Colonic mucosa (tissue), 4 donors: ENCODE results near the gene UGT1A10. TPM values are rescaled to one million over a fixed set of nuclear protein-coding genes. Genes with fewer than 3 reads are reported as not detected.
A peak's percentile ranks its signal among the peaks of the same experiment; 100 is the strongest.

ENCODE experiments used
- DNase-seq: peaks from one replicate; pipeline ENCODE4 v3.0.0-alpha.2; 2020
- H3K27ac ChIP-seq: fragments of 200-600 bp; one replicate; pipeline ENCODE4 v1.8.0; 2021
- H3K27me3 ChIP-seq: fragments of 200-600 bp; one replicate; pipeline ENCODE4 v1.8.0; 2021
- H3K36me3 ChIP-seq: fragments of 200-600 bp; one replicate; pipeline ENCODE4 v1.8.0; 2021
- H3K4me1 ChIP-seq: fragments of 200-600 bp; one replicate; pipeline ENCODE4 v1.8.0; 2021; ENCODE audit warnings: mild to moderate bottlenecking
- H3K4me3 ChIP-seq: fragments of 200-600 bp; one replicate; pipeline ENCODE4 v1.8.0; 2021
- H3K9ac ChIP-seq, 2 donors: one replicate each; pipeline ENCODE4 v1.7.0; 2013; ENCODE audit warnings: control low read depth in 2 of 2, low read depth in 2 of 2, low read length in 2 of 2
- H3K9me3 ChIP-seq: fragments of 200-600 bp; one replicate; pipeline ENCODE4 v1.8.0; 2021
- CTCF ChIP-seq: fragments of 200-600 bp; IDR thresholded peaks from one replicate; pipeline ENCODE4 v1.8.0; 2022; ENCODE audit warnings: antibody characterized with exemption, mild to moderate bottlenecking
- intact Hi-C: fragments of 100-400 bp; cut with DNase I; formaldehyde crosslinking; loops from one replicate; pipeline ENCODE4 v1.14.1; 2022
- total RNA-seq, 2 donors: library from RNA; stranded (reverse); fragmentation: NEBNext Ultra II Directional in 1 of 2; extraction: Animal tissue kit (Norgen Biotek cat#: 25700) in 1 of 2; gene quantifications; one replicate each; pipeline ENCODE4 v1.2.1, GENCODE V29; 2021
- donor health status: healthy.
- donor health status: DM: no; HTN: no; CAD: no.
- donor health status: DM: no; HTN: no; CAD: no.

Gene UGT1A10
- total RNA-seq, 2 donors from 2014 or later, result 45.2 to 82.9 TPM

- no peaks in the 10 kb centered on the region for H3K36me3 ChIP-seq
- intact Hi-C loops, result no loop called here
- H3K9ac ChIP-seq, result no peak overlapping the region
- no peaks in the 10 kb centered on the region for H3K9me3 ChIP-seq
- no peak overlapping the region for H3K27ac ChIP-seq
- no peak for DNase-seq
- no peak overlapping the region for H3K4me3 ChIP-seq
- TF ChIP-seq CTCF, result no peak
- H3K4me1 ChIP-seq, result no peaks in the 10 kb centered on the region
- H3K27me3 ChIP-seq, result no peaks in the 10 kb centered on the region
These were observed 137.6 kb downstream of the UGT1A10 start for GRCh38 chr2:233773854-233774253.

GRCh38 chr2:233775414-233775813, 139.2 kb downstream of the UGT1A10 start:
- Histone ChIP-seq H3K9ac (no peak overlapping the region), H3K27me3 (no peaks in the 10 kb centered on the region), H3K27ac (no peak overlapping the region), H3K36me3 (no peaks in the 10 kb centered on the region), H3K9me3 (no peaks in the 10 kb centered on the region), H3K4me1 (no peaks in the 10 kb centered on the region), H3K4me3 (no peak overlapping the region)
- DNase-seq, result no peak
- TF ChIP-seq CTCF, result no peak
- intact Hi-C loops, result no loop called here

DNA sequence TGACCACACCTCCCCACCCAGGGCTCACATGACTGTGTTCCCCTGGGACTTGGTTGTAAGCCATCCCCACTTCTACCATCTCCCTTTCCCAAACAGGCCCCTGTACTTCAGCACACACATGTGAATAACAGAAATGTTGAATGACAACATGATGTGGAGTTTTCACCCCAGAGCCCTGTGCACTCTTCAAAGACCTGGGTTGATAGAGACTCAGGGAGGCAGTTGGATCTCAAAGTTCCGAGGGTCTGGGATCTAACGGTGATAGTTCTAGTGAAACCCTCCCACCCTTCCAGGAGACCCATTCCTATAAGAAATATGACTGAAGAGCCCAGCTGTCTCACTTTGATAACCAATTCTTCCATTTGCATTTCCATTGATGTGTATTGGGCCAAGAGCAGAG, 141.8 kb downstream of the UGT1A10 start, which contains the start of gene MROH2A:
MROH2A (plus strand) TSS at position 301 of the 400 bp plus-strand sequence. CDS start 1,029 bp downstream, outside the sequence.
- Histone ChIP-seq H3K27ac (no peak within 1 kb of the TSS), H3K27me3 (no peaks in the 10 kb centered on the region), H3K36me3 (no peaks in the 10 kb centered on the region), H3K4me3 (no peak within 1 kb of the TSS), H3K9me3 (no peaks in the 10 kb centered on the region), H3K4me1 (no peaks in the 10 kb centered on the region), H3K9ac (no peak within 1 kb of the TSS)
- TF ChIP-seq CTCF, result no peak
- no peak for DNase-seq
- intact Hi-C loops, result no loop called here

DNA sequence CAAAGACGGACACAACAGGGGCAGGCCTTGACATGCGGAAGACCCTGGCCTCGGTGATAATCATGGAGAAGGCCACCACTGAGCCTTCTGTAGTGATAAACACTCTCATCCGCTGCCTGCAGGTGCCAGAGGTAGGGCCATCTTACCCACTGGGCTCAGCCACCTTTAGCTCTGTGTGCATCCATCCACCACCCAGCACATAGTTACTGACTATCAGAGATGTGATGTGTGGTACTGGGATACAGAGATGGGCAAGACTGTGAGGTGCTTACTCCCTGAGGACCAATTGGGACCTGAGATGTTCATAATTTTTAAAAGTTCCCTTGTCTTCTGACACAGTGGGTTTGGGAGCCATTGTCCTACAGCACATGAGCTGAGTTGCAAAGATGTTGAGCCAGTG, 143.5 kb downstream of the UGT1A10 start:
- no peak for DNase-seq
- TF ChIP-seq CTCF, result no peak
- intact Hi-C loops, result no loop called here
- no peak overlapping the region for H3K4me3 ChIP-seq
- no peaks in the 10 kb centered on the region for H3K4me1 ChIP-seq
- H3K27me3 ChIP-seq, result no peaks in the 10 kb centered on the region
- no peaks in the 10 kb centered on the region for H3K36me3 ChIP-seq
- no peaks in the 10 kb centered on the region for H3K9me3 ChIP-seq
- H3K27ac ChIP-seq, result no peak overlapping the region
- H3K9ac ChIP-seq, result no peak overlapping the region

DNA sequence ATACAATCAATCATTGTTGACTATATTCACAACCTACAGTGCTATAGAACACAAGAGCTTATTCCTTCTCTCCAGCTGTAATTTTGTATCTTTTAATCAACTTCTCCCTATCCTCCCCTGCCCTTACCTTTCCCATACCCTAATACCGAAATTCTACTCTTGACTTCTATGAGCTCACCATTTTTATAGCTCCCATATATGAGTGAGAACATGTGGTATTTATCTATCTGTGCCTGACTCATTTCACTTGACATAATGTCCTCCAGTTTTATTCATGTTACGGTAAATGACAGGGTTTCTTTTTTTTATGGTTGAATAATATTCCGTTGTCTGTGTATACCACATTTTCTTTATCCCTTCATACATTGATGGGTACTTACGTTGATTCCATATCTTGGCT, 144.5 kb downstream of the UGT1A10 start:
- H3K27ac ChIP-seq, result no peak overlapping the region
- H3K9me3 ChIP-seq, result no peaks in the 10 kb centered on the region
- no peaks in the 10 kb centered on the region for H3K4me1 ChIP-seq
- no peak overlapping the region for H3K9ac ChIP-seq
- no peak for TF ChIP-seq CTCF
- no peak for DNase-seq
- H3K36me3 ChIP-seq, result no peaks in the 10 kb centered on the region
- H3K27me3 ChIP-seq, result no peaks in the 10 kb centered on the region
- intact Hi-C loops, result no loop called here
- H3K4me3 ChIP-seq, result no peak overlapping the region

DNA sequence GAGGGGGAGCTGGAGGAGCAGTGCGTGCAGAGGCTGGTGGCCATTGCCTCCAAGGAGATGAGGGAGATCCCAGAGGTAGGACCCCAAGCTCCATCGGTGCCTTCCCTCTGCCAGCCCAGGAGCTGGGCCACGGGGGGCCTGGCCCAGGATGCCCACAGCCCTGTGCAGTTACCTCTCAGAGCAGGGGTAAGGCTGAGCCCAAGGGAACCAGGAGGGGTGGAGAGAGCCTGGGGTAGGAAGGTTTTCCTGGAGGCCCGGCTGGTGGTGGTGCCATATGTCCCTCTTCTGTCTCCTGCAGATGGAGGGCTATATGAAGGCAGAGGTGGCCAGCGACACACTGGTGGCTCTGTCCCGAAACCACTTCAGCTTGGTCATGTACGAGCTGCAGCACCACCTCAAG, 153.3 kb downstream of the UGT1A10 start:
- no peak for TF ChIP-seq CTCF
- intact Hi-C loops, result no loop called here
- H3K9me3 ChIP-seq, result no peaks in the 10 kb centered on the region
- H3K27me3 ChIP-seq, result no peaks in the 10 kb centered on the region
- H3K4me3 ChIP-seq, result no peak overlapping the region
- no peak overlapping the region for H3K27ac ChIP-seq
- no peaks in the 10 kb centered on the region for H3K4me1 ChIP-seq
- DNase-seq, result peak; percentile 9
- no peak overlapping the region for H3K9ac ChIP-seq
- no peaks in the 10 kb centered on the region for H3K36me3 ChIP-seq
